ENCODE results near the gene METTL18. TPM values are rescaled to one million over a fixed set of nuclear protein-coding genes. Genes with fewer than 3 reads are reported as not detected.
"Not testable (repeated sequence)": the region's sequence is repeated elsewhere in the genome, so short reads cannot be mapped to it uniquely, and the experiment has no call there.

The METTL18 gene
- total RNA-seq, 8 experiments from 2014 or later, result 6.5 to 17.0 (median 9.3) TPM

GRCh38 chr1:169811418-169812035 lies 16.8 kb upstream of the METTL18 start:
- H3K4me3 ChIP-seq; ATAC-seq (replicated peaks in 6 of 8); H3K27ac ChIP-seq; H3K4me1 ChIP-seq (replicated peaks in 1 of 2): not testable (repeated sequence)
- in situ Hi-C loops (cut with MboI; ENCODE audit: low pct_unique_long_range_greater_than_20kb in 2 of 9, low sequenced_read_pairs in 9 of 9, unreplicated experiment in 9 of 9), result loop anchor here in 2 of 9 experiments (25.0 kb wide), 2 partner anchors 224 to 249 kb away; partner anchors contain the start of gene F5 (in 1 of the 2)

GRCh38 chr1:169809370-169810095 lies 14.8 kb upstream of the METTL18 start:
- H3K27ac ChIP-seq, result no peak overlapping the region
- in situ Hi-C loops (cut with MboI; ENCODE audit: low pct_unique_long_range_greater_than_20kb in 2 of 9, low sequenced_read_pairs in 9 of 9, unreplicated experiment in 9 of 9), result loop anchor here in 2 of 9 experiments (25.0 kb wide), 2 partner anchors 222 to 247 kb away; partner anchors contain the start of gene F5 (in 1 of the 2)
- no peak overlapping the region for H3K4me3 ChIP-seq
- WGBS, 10 experiments, result 0 to 78% (median 68%) methylated on average over 2 to 4 of the region's 4 CpGs; no CpG with 5 or more reads in 4 of the 10 experiments
- H3K4me1 ChIP-seq (replicated peaks in 1 of 2), result no peaks in the 10 kb centered on the region
- ATAC-seq (replicated peaks in 6 of 8), result peak in 5 of 8 experiments; percentile 24 to 43 (median 38)

GRCh38 chr1:169804941-169805340 lies 10.2 kb upstream of the METTL18 start:
- ATAC-seq (replicated peaks in 6 of 8), result no peak
- H3K4me1 ChIP-seq (replicated peaks in 1 of 2), result no peaks in the 10 kb centered on the region
- 92 to 100% (median 100%) methylated on average over 1 to 2 of the region's 2 CpGs; no CpG with 5 or more reads in 4 of the 10 experiments for WGBS, 10 experiments
- H3K27ac ChIP-seq, result no peak overlapping the region
- no peak overlapping the region for H3K4me3 ChIP-seq
- in situ Hi-C loops (cut with MboI; ENCODE audit: low pct_unique_long_range_greater_than_20kb in 2 of 9, low sequenced_read_pairs in 9 of 9, unreplicated experiment in 9 of 9), result loop anchor here in 2 of 9 experiments (25.0 kb wide), 2 partner anchors 218 to 243 kb away; partner anchors contain the start of gene F5 (in 1 of the 2)

- H3K27ac ChIP-seq, result no peak overlapping the region
- no peak overlapping the region for H3K4me3 ChIP-seq
- no peaks in the 10 kb centered on the region for H3K4me1 ChIP-seq (replicated peaks in 1 of 2)
- no peak for ATAC-seq (replicated peaks in 6 of 8)
- in situ Hi-C loops (cut with MboI; ENCODE audit: low pct_unique_long_range_greater_than_20kb in 2 of 9, low sequenced_read_pairs in 9 of 9, unreplicated experiment in 9 of 9), result loop anchor here in 2 of 9 experiments (25.0 kb wide), 2 partner anchors 216 to 241 kb away; partner anchors contain the start of gene F5 (in 1 of the 2)
Observed at GRCh38 chr1:169802888-169803287, 8.2 kb upstream of the METTL18 start.

GRCh38 chr1:169797281-169797680 lies 2.6 kb upstream of the METTL18 start:
- Histone ChIP-seq H3K4me3 (no peak overlapping the region), H3K27ac (no peak overlapping the region), H3K4me1 (replicated peaks in 1 of 2) (peaks cover 11 to 13% of the 10 kb centered on the region in 2 donors)
- no peak for ATAC-seq (replicated peaks in 6 of 8)
- in situ Hi-C loops (cut with MboI; ENCODE audit: low pct_unique_long_range_greater_than_20kb in 2 of 9, low sequenced_read_pairs in 9 of 9, unreplicated experiment in 9 of 9), result loop anchor here in 1 of 9 experiments (25.0 kb wide), 1 partner anchor 210 kb away; the partner anchor contains the start of gene F5
- WGBS, 10 experiments, result 90 to 100% (median 97%) methylated on average over 2 to 5 of the region's 5 CpGs

GRCh38 chr1:169796274-169796810 lies 1.6 kb upstream of the METTL18 start:
- Histone ChIP-seq H3K4me3 (no peak overlapping the region), H3K27ac (no peak overlapping the region), H3K4me1 (replicated peaks in 1 of 2) (peaks cover 11 to 13% of the 10 kb centered on the region in 2 donors)
- in situ Hi-C loops (cut with MboI; ENCODE audit: low pct_unique_long_range_greater_than_20kb in 2 of 9, low sequenced_read_pairs in 9 of 9, unreplicated experiment in 9 of 9), result loop anchor here in 1 of 9 experiments (25.0 kb wide), 1 partner anchor 209 kb away; the partner anchor contains the start of gene F5
- WGBS, 10 experiments, result 62 to 100% (median 89%) methylated on average over 2 to 7 of the region's 7 CpGs
- no peak for ATAC-seq (replicated peaks in 6 of 8)

GRCh38 chr1:169795687-169796086 lies 980 bp upstream of the METTL18 start:
- no peak for ATAC-seq (replicated peaks in 6 of 8)
- in situ Hi-C loops (cut with MboI; ENCODE audit: low pct_unique_long_range_greater_than_20kb in 2 of 9, low sequenced_read_pairs in 9 of 9, unreplicated experiment in 9 of 9), result loop anchor here in 1 of 9 experiments (25.0 kb wide), 1 partner anchor 208 kb away; the partner anchor contains the start of gene F5
- peak overlapping the region; percentile 60 to 92 (median 87) for H3K4me3 ChIP-seq
- no peak overlapping the region for H3K27ac ChIP-seq
- WGBS, 10 experiments, result 0 to 27% (median 7%) methylated on average over 1 to 5 of the region's 5 CpGs; no CpG with 5 or more reads in 2 of the 10 experiments
- peaks cover 11 to 13% of the 10 kb centered on the region in 2 donors for H3K4me1 ChIP-seq (replicated peaks in 1 of 2)

- H3K27ac ChIP-seq, result no peak overlapping the region
- 0 to 64% (median 33%) methylated on average over 1 of the region's 1 CpG; no CpG with 5 or more reads in 1 of the 10 experiments for WGBS, 10 experiments
- in situ Hi-C loops (cut with MboI; ENCODE audit: low pct_unique_long_range_greater_than_20kb in 2 of 9, low sequenced_read_pairs in 9 of 9, unreplicated experiment in 9 of 9), result loop anchor here in 1 of 9 experiments (25.0 kb wide), 1 partner anchor 206 kb away; the partner anchor contains the start of gene F5
- ATAC-seq (replicated peaks in 6 of 8), result no peak
- peak overlapping the region; percentile 60 to 92 (median 87) for H3K4me3 ChIP-seq
- H3K4me1 ChIP-seq (replicated peaks in 1 of 2), result peaks cover 11 to 13% of the 10 kb centered on the region in 2 donors
Observed at GRCh38 chr1:169793730-169794129, 977 bp downstream of the METTL18 start.

GRCh38 chr1:169788402-169788801 lies 6.3 kb downstream of the METTL18 start:
- H3K27ac ChIP-seq, result no peak overlapping the region
- peaks cover under 1% of the 10 kb centered on the region in 2 donors for H3K4me1 ChIP-seq (replicated peaks in 1 of 2)
- no peak overlapping the region for H3K4me3 ChIP-seq
- 56 to 100% (median 82%) methylated on average over 1 to 2 of the region's 2 CpGs for WGBS, 10 experiments
- no peak for ATAC-seq (replicated peaks in 6 of 8)
- in situ Hi-C loops (cut with MboI; ENCODE audit: low pct_unique_long_range_greater_than_20kb in 2 of 9, low sequenced_read_pairs in 9 of 9, unreplicated experiment in 9 of 9), result loop anchor here in 1 of 9 experiments (25.0 kb wide), 1 partner anchor 201 kb away; the partner anchor contains the start of gene F5

- no peak overlapping the region for H3K4me3 ChIP-seq
- H3K4me1 ChIP-seq (replicated peaks in 1 of 2), result no peaks in the 10 kb centered on the region
- 0 to 100% (median 54%) methylated on average over 1 to 3 of the region's 3 CpGs; no CpG with 5 or more reads in 2 of the 10 experiments for WGBS, 10 experiments
- in situ Hi-C loops (cut with MboI; ENCODE audit: low pct_unique_long_range_greater_than_20kb in 2 of 9, low sequenced_read_pairs in 9 of 9, unreplicated experiment in 9 of 9), result loop anchor here in 1 of 9 experiments (25.0 kb wide), 1 partner anchor 200 kb away; the partner anchor contains the start of gene F5
- peak in 1 of 8 experiments; percentile 48 for ATAC-seq (replicated peaks in 6 of 8)
- H3K27ac ChIP-seq, result no peak overlapping the region
Observed at GRCh38 chr1:169786974-169787373, 7.7 kb downstream of the METTL18 start.

GRCh38 chr1:169785267-169785666 lies 9.4 kb downstream of the METTL18 start:
- in situ Hi-C loops (cut with MboI; ENCODE audit: low pct_unique_long_range_greater_than_20kb in 2 of 9, low sequenced_read_pairs in 9 of 9, unreplicated experiment in 9 of 9), result loop anchor here in 1 of 9 experiments (25.0 kb wide), 1 partner anchor 198 kb away; the partner anchor contains the start of gene F5
- no peak overlapping the region for H3K27ac ChIP-seq
- H3K4me3 ChIP-seq, result no peak overlapping the region
- no peaks in the 10 kb centered on the region for H3K4me1 ChIP-seq (replicated peaks in 1 of 2)
- WGBS, 10 experiments, result 0 to 100% (median 86%) methylated on average over 1 to 6 of the region's 6 CpGs; no CpG with 5 or more reads in 2 of the 10 experiments
- ATAC-seq (replicated peaks in 6 of 8), result no peak

- Histone ChIP-seq H3K4me3 (no peak overlapping the region), H3K27ac (no peak overlapping the region), H3K4me1 (replicated peaks in 1 of 2) (no peaks in the 10 kb centered on the region)
- in situ Hi-C loops (cut with MboI; ENCODE audit: low pct_unique_long_range_greater_than_20kb in 2 of 9, low sequenced_read_pairs in 9 of 9, unreplicated experiment in 9 of 9), result loop anchor here in 1 of 9 experiments (25.0 kb wide), 1 partner anchor 197 kb away; the partner anchor contains the start of gene F5
- no peak for ATAC-seq (replicated peaks in 6 of 8)
Observed at GRCh38 chr1:169784102-169784501, 10.6 kb downstream of the METTL18 start.
